HG03175 (cell line): ENCODE data around the gene EXTL2.
A peak's percentile ranks its signal among the peaks of the same experiment; 100 is the strongest.
"Not testable (repeated sequence)": the region's sequence is repeated elsewhere in the genome, so short reads cannot be mapped to it uniquely, and the experiment has no call there.

Experiments used
- ATAC-seq: cut with Tn5 transposase; IDR thresholded peaks from one replicate; pipeline ENCODE4 v1.9.1; 2021; ENCODE audit warnings: mild to moderate bottlenecking, moderate library complexity; ENCODE audit not compliant: unreplicated experiment

The EXTL2 gene, protein sequence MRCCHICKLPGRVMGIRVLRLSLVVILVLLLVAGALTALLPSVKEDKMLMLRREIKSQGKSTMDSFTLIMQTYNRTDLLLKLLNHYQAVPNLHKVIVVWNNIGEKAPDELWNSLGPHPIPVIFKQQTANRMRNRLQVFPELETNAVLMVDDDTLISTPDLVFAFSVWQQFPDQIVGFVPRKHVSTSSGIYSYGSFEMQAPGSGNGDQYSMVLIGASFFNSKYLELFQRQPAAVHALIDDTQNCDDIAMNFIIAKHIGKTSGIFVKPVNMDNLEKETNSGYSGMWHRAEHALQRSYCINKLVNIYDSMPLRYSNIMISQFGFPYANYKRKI

DNA sequence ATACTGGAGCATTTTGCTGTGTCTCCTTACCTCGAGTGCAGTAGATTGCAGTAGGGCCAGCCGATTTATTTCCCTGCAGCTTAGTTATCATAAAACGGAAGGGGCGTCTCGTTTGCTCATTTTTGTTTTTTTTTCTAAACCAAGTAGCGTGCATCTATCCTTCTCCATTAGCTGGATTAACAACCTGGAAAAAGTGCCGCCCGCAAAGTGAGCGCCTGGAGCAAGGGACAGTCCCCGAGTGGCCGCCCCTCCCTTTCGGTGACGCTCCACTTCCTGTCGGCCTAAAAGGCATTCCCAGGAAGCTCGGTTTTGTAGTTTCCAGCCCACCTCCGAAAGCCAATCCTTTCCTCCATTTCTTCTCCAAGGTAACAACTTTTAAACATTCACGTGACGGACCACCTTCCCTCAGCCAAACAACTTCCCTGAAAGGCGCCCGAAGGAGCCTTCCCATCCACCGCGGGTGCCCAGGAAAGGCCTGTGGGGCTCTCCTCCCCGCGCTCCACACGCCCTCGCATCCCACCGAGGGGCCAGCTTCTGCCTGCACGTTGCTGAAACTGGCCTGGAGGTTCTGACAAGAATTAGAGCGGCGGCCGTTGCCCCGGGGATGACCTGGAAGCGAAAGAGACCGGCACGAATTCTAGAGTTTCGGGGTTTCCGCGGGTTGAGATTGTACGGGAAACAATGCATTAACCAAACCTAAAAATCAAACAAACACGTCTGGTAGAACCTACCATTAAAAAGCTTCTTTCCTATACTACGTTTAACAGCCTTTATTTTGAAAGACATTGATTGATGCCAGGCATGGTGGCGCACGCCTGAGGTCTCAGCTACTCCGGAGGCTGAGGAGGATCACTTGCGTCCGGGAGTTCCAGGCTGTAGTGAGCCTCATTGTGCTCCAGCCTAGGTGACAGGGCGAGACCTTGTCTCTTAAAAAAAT lies at the start of gene EXTL2:
Gene EXTL2, minus strand, starts transcription at position 240 of the 937 bp plus-strand sequence. CDS start 6,085 bp downstream, outside the sequence.
- peak; percentile 44 for ATAC-seq

DNA sequence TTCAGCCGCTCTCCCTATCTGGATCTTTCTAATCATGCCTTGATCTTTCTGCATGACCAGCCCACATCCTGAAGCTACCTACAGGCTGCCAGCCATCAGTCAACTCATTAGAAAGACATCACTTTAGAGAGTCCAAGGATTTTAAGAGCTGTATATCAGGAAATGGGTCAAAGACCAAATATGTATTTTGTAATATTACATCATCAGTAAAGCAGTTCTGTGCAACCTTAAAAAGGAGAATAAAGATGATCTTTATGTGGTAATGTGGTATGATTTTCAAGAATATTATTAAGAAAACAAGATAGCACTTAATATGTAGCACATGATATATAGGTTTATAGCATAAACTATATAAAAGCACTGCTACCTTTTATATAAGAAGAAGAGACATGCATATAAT lies 48.9 kb upstream of the EXTL2 start:
- no peak for ATAC-seq

DNA sequence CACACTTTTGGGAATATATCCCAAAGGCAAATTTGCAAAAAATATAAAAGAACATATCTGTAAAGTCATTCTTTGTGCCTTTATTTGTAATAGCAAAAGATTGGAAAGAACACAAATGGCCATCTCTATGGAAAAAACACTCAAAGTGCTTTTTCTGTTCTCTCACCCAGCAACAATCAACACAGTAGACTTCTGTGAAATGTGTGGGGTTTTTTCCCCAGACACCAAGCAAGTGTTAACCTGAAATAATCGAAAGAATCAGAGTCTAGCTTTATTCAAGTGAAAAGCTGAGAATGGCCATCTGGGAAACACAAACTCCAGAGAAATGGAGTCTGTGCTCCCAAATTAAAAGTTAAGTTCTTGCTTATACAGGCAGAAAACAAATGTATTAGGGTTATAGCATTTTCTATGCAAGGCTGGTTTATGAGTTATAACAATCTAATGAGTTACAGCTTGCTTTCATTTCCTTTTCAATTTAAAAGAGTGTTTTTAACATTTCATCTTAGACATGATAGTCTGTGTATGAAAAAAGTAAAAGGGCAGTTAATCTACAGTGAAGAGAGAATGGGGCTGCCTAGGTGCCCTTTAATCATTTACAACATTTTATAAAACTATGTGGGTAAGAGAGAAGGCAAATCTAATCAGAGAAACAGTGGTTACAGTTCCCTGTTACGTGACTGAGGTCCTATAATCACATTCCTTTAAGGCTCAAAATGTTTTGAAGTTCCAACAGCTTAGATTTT lies 47.8 kb upstream of the EXTL2 start:
- no peak for ATAC-seq

DNA sequence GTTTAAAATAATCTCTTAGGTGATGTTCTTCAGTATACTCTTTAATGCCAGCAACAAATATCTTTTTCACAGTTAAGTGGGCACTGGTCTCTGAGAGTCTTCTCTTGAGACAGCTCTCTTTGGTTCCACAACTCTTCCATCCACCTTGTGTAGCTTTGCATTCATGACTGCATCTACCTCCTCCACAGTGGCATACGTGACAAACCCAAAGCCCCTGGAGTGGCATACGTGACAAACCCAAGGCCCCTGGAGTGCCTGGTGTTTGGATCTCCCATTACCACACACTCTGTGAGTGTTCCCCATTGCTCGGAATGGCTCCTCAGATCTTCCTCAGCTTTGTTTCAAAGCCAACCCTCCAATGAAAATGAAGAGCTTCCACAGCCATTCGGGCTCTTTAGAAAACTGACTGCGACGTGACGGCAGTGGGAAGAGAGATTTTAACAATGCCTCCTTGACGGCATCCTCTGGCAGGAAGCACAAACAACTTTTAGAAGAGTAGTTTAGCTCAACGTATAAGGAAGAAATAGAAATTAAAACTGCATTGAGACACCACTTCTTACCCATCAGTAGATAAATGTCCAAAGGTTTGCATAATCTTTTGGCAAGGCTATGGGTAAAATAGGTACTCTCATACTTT lies 47.1 kb upstream of the EXTL2 start:
- ATAC-seq: no peak

DNA sequence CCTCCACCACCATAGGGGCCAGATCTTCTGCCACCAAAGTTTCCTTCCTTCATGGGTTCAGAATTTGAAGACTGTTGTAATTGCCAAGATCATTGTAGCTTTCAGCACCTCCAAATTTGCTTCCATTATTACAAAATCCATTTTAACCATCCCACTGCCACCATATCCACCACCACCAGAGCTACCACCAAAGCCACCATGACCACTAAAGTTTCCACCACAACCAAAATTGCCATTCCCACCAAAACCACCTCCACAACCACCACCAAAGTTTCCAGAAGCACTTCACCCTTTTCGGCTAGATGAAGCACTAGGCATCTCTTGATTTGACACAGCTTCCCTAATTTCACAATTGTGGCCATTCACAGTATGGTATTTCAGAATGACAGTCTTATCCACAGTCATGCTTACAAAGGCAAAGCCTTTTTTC lies 46.5 kb upstream of the EXTL2 start:
- no peak for ATAC-seq

DNA sequence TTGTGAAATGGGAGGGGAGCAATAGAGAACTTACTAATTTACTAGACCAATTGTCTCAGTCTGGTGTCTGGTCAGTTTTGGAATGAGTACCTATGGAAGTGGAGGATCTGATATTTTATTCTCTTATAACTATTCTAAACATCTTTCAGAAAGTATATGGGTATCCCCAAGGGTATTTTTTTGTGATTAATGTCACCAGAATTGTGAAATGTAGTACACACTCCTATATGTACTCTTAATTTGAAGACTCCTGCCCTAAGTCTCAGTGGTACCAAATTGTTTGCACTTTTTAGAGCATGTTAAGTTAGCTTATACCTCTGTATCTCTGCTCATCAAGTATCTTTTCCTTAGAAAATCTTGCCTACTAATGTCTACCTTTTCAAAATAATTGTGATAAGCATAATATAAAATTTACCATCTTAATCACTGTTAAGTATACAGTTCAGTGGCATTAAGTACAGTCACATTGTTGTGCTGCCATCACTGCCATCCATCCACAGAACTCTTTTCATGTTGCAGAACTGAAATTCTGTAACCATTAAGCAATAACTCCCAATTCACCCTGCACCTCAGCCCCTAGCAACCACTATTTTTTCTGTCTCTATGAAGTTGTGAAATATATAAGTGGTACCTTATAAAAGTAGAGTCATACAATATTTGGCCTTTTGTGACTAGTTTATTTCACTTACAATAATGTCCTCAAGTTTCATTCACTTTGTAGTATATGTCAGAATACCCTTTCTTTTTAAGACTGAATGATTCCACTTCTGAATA lies 41.7 kb upstream of the EXTL2 start:
- no peak for ATAC-seq

DNA sequence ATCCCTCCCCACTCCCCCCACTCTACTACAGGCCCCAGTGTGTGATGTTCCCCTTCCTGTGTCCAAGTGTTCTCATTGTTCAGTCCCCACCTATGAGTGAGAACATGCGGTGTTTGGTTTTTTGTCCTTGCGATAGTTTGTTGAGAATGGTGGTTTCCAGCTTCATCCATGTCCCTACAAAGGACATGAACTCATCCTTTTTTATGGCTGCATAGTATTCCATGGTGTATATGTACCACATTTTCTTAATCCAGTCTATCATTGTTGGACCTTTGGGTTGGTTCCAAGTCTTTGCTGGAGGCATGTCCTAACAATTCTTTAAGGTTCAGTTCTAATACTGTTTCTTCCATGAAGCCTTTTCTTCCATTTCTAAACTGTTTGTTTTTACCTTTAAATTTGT lies 38.9 kb upstream of the EXTL2 start:
- ATAC-seq: not testable (repeated sequence)

DNA sequence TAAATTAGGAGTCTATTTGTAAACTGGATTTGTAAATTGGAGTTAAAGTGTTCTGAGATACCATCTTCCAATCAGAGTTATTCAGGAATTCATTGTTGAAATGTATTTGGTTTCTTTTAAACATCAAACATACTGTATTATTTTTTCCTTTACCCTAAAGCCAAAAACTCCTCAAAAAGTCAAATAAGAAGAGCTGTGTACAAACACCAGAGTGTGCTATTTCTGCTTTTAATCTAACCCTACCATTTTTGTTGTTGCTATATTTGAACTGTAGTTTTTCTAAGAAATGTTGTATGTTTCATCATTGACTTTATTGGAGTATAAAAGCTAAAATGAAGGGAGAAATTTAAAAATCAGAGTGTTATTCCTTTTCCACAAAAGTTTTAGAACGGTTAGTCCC lies 37.1 kb upstream of the EXTL2 start:
- ATAC-seq: no peak

DNA sequence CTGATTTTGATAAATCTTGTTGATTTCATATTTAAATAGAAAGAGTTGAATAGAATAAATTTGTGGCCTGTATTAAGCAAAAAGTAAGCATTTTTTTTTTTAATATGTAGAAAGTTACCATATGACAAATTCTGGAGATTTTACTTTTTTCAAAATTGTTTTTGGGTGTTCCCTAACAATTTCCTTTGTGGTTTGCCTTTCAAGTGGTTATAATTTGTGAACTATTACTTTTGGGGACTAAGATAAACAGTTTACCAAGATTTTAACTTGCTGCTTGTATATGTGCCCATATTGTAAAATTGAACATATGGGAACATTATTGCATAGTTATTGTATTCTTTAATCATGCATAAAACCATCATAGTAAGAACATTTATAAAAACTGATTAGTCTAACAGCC lies 35.9 kb upstream of the EXTL2 start:
- no peak for ATAC-seq

DNA sequence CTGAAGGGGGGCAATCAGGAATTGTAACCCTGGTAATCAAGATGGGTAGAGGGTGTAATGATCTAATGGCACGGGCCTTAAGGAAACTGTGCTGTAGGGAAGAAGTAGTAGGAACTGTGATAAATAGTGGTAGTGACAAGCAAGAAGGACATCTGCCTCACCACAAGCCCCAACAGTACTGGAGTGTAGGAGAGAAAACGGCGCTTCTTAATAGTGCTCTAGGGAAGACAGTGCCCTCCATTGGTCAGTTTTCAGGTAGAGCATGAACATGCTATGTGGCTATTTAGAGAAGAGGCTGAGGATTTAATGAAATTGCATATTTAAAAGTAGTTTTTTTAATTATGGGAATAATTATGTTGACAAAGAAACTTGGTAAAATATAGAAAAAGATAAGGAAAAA lies 33.5 kb upstream of the EXTL2 start:
- no peak for ATAC-seq

DNA sequence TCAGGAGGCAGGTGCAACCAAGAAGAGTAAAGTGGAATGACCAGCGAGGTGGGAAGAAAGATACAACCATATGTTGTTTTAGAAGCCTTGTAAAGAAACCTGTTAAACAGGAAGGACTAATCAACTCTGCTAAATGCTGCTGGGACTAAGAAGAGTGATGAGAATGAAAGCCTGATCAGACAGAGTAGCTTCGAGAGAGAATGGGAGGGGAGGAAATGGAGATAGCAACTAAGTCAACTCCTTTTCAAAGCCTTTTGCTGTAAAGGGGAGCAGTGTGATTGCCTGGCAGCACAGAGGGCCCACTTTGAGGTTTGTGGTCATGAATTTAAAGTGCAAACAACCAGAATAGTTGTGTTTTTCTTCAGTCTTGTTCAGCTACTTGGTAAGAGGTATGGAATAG lies 32.6 kb upstream of the EXTL2 start:
- ATAC-seq: no peak

DNA sequence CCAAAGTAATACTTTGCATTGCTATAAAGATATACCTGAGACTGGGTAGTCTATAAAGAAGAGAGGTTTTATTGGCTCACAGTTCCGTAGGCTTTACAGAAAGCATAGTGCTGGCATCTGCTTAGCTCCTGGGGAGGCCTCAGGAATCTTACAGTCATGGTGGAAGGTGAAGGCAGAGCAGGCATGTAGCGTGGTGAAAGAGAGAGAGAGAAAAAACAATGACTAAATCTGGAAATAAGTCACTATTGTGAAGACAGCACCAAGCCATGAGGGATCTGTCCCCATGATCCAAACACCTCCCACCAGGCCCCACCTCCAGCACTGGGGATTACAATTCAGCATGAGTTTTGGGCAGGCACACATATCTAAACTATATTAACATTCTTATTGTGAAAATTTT lies 31.6 kb upstream of the EXTL2 start:
- ATAC-seq: no peak

DNA sequence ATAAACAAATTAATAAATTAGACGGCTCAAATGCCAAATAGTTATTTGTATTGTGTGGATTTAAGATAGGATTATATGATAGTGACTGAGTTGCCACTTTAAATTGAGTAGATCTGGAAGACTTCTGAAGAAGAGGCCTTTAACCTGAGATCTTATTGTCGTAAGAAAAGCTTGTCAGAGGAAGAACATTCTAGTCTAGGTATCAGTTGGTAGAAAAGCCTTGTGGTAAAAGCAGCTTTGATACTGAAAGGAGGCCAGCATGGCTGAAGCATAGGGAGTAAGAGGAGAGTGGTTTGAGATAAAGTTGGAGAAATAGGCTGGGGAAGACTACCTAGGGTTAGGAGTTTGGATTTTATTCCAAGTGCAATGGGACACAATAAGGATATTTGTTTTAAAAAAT lies 30.3 kb upstream of the EXTL2 start:
- no peak for ATAC-seq

DNA sequence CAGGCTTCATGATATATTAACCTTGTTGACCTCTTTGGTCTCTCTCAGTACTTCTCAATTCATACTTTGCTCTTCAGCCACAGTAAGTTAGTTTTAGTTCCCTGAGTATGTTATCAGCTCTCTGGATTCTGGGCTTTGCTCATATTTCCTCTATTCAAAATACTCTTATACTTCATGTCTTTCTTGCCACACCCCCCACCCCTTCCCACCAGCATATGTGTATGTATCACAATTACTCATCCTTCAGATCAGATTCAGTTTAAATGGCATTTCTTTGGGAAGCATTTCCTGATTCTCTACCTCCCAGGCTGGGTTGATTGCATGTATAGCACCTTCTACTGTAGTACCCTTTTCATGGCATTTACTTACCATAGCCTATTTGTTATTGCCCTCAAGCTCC lies 29.6 kb upstream of the EXTL2 start:
- no peak for ATAC-seq

DNA sequence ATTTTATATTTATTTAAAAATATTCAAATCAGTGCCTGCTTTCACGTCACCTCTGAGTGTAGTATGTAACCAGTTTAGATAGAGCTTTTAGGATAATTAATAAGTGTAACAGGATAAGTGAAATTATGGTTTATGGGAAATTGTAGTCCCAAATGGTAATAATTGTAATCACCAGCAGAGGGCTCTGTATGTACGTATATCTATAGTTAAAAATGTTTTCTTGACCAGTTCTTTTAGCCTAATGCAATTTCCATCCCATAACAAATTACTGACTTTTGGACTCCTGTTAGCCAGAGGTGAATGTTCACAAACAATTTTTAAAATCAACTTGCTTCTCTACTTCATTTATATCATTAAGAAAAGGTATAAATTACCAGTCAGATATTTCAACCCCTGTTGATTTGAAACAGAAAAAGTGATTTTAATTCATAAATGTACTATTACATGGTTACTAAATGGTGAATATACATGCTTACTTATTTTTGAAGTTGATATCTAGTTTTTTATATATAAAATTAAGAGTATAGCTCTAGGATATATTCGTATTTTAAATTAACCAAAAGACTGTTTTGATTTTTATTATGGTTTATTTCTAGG lies 26.6 kb upstream of the EXTL2 start:
- no peak for ATAC-seq

DNA sequence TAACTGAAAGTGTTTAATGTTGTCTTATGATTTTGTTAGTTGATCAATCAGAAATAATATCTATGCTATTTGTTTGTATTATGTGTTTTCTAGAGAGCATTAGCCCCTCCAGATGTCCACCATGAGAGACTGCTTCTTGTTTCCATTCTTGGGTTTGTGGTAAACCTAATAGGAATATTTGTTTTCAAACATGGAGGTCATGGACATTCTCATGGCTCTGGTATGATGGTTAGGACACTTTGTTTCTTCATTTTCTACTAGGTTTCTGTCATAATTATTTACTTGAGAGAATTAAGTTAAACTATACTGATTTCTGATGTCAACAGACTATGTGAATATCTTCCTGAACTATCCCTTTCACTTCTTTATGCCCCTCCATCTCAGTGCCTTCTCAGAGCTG lies 17.4 kb upstream of the EXTL2 start:
- ATAC-seq: no peak

DNA sequence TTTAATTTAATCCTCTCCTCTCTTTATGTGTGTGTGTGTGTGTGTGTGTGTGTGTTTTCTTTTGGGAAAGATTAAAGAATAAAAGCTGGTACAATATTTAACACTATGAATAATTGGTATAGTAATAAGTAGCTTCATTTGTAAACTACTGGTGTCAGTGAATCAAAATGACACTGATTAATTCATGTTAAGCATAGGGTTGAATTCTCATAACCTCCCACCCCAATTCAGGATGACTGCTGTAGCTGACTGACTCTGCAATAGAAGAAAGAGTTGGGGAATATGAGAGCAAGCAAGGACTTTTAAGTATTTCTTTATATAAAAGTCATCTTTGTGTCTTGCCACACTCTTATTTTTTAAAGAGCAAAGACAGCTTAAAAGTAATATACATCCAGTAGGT lies 14.4 kb upstream of the EXTL2 start:
- no peak for ATAC-seq

DNA sequence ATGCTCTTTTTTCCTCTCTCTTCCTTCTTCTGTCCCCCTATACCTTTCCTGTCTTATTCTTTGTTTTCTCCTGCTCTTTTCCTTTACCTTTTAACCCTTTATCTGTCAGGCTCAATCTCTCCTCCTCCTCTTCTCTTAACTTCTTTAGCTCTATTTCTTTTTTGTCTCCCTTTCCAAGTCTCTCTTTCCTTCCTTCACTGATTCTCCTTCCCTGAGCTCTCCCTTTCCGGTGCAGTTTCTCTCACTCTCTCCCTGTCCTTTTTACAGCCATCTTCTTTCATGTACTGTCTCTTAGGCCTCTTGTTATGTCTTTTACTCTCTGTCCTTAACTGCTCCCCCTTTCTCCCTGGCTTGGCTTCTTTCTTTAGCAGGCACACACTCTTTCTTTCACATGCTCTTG lies 13.2 kb upstream of the EXTL2 start:
- no peak for ATAC-seq

DNA sequence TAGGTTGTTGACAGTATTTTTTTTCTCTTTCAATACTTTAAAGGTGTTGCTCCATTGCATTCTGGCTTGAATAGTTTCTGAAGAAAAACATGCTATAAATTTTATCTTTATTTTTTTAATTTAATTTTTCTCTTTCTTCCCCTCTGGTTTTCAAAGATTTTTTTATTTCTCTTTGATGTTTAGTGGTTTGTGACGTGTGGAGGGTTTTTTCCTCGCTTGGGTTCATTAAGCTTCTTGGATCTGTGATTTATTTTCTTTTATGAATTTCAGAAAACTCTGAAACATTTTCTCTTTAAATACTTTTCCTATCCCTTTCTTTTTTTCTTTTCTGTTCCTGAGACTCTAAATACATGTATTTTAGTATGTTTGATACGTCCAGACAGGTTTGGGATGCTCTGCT lies 10.5 kb upstream of the EXTL2 start:
- ATAC-seq: no peak

DNA sequence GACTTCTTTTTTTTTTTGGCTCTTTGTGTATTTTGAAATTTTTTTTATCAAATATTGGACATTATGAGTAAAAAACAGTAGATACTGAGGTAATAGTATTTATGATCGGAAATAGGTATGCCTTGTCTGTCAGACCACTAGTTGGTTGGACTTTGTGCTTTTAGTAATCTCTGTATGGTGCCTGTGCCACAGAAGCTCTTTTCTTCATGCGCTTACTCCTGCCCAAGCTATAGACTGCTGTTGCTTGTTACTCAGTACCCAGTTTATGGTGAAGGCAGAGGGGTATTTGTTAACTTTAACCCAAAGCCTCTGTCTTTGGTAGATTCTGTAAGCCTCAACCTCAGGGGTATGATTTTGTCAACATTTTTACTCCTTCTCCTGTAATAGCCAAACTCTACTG lies 9.9 kb upstream of the EXTL2 start:
- no peak for ATAC-seq
